Peyer's patch (tissue), 4 donors: Measurements from ENCODE around the gene POU2AF1. TPM values are rescaled to one million over a fixed set of nuclear protein-coding genes. Genes with fewer than 3 reads are reported as not detected.
"Not testable (repeated sequence)": the region's sequence is repeated elsewhere in the genome, so short reads cannot be mapped to it uniquely, and the experiment has no call there.

Experiments used
- DNase-seq, 3 donors: peaks; one replicate each; pipeline ENCODE4 v3.0.0-alpha.2; 2017 to 2019
- H3K27ac ChIP-seq, 4 donors: fragments of 200-600 bp; sonication (generic); one replicate each; pipeline ENCODE4 v1.5.1; 2016 to 2019
- H3K27me3 ChIP-seq, 2 donors: fragments of 200-600 bp; sonication (generic); one replicate each; pipeline ENCODE4 v1.5.1; 2019
- H3K36me3 ChIP-seq, 3 donors: fragments of 200-600 bp; sonication (generic); one replicate each; pipeline ENCODE4 v1.5.1; 2016 to 2019
- H3K4me1 ChIP-seq, 4 donors: fragments of 200-600 bp; sonication (generic); one replicate each; pipeline ENCODE4 v1.5.1; 2016 to 2019
- H3K4me3 ChIP-seq, 4 donors: fragments of 200-600 bp; sonication (generic); 1 replicate in 3 of 4; 2 replicates in 1 of 4; pipeline ENCODE4 v1.5.1; 2016 to 2019; ENCODE audit warnings: mild to moderate bottlenecking in 1 of 4
- H3K9me3 ChIP-seq, 4 donors: fragments of 200-600 bp; sonication (generic); one replicate each; pipeline ENCODE4 v1.5.1; 2016 to 2019; ENCODE audit warnings: mild to moderate bottlenecking in 1 of 4
- CTCF ChIP-seq, 6 experiments: fragments of 450-650 bp in 4 of 6; fragments of 200-600 bp in 2 of 6; sonication (generic) in 1 of 6; IDR thresholded peaks; one replicate each; pipeline ENCODE4 v1.5.1; 2017 to 2019; ENCODE audit warnings: antibody characterized with exemption in 6 of 6, mild to moderate bottlenecking in 3 of 6, moderate library complexity in 1 of 6
- POLR2A ChIP-seq, 2 donors: fragments of 450-650 bp; IDR thresholded peaks; one replicate each; pipeline ENCODE4 v1.5.1; 2017; ENCODE audit warnings: antibody characterized with exemption in 2 of 2, mild to moderate bottlenecking in 2 of 2, moderate library complexity in 2 of 2
- total RNA-seq, 4 donors: library from RNA; depleted of rRNA; stranded (reverse); fragments of >200 nt; gene quantifications; one replicate each; pipeline ENCODE4 v1.1.0, GENCODE V29; 2016

Gene POU2AF1
- total RNA-seq, 4 donors from 2014 or later = 5.0 to 33.0 (median 5.4) TPM

GRCh38 chr11:111320728-111321568 is 58.1 kb downstream of the POU2AF1 start:
- TF ChIP-seq CTCF (IDR thresholded peaks at IDR 0.05) = no peak
- peak in 2 of 3 donors; percentile 60 to 61 for DNase-seq
- H3K27ac ChIP-seq = peak overlapping the region in 2 of 4 donors; percentile 7 to 10

GRCh38 chr11:111320199-111320598 is 58.9 kb downstream of the POU2AF1 start:
- not testable (repeated sequence) for H3K27ac ChIP-seq, H3K36me3 ChIP-seq, H3K27me3 ChIP-seq, H3K9me3 ChIP-seq, DNase-seq, H3K4me1 ChIP-seq, H3K4me3 ChIP-seq

More at GRCh38 chr11:111320728-111321568, 58.1 kb downstream of the POU2AF1 start:
- no peaks in the 10 kb centered on the region for H3K9me3 ChIP-seq
- no peaks in the 10 kb centered on the region for H3K27me3 ChIP-seq
- H3K4me3 ChIP-seq = no peak overlapping the region
- H3K4me1 ChIP-seq = no peaks in the 10 kb centered on the region
- H3K36me3 ChIP-seq = no peaks in the 10 kb centered on the region

GRCh38 chr11:111319296-111319695 is 59.8 kb downstream of the POU2AF1 start:
- TF ChIP-seq CTCF (IDR thresholded peaks at IDR 0.05) (no peak), POLR2A (IDR thresholded peaks at IDR 0.05) (no peak)
- Histone ChIP-seq H3K4me3 (no peak overlapping the region), H3K36me3 (no peaks in the 10 kb centered on the region)

GRCh38 chr11:111312076-111312475 is 67.0 kb downstream of the POU2AF1 start:
- Histone ChIP-seq H3K9me3 (no peaks in the 10 kb centered on the region), H3K27me3 (no peaks in the 10 kb centered on the region), H3K4me3 (no peak overlapping the region), H3K27ac (no peak overlapping the region), H3K36me3 (no peaks in the 10 kb centered on the region), H3K4me1 (peaks cover 0 to 5% (median 0%) of the 10 kb centered on the region in 4 donors)
- DNase-seq = no peak
- TF ChIP-seq POLR2A (IDR thresholded peaks at IDR 0.05) = no peak
- TF ChIP-seq CTCF (IDR thresholded peaks at IDR 0.05) = no peak

More at GRCh38 chr11:111319296-111319695, 59.8 kb downstream of the POU2AF1 start:
- no peaks in the 10 kb centered on the region for H3K4me1 ChIP-seq
- no peaks in the 10 kb centered on the region for H3K27me3 ChIP-seq
- H3K27ac ChIP-seq = no peak overlapping the region
- no peaks in the 10 kb centered on the region for H3K9me3 ChIP-seq
- no peak for DNase-seq

- Histone ChIP-seq H3K9me3 (no peaks in the 10 kb centered on the region), H3K27ac (no peak overlapping the region), H3K4me1 (peaks cover 0 to 5% (median 0%) of the 10 kb centered on the region in 4 donors), H3K4me3 (no peak overlapping the region), H3K36me3 (no peaks in the 10 kb centered on the region), H3K27me3 (no peaks in the 10 kb centered on the region)
- no peak for TF ChIP-seq POLR2A (IDR thresholded peaks at IDR 0.05)
- TF ChIP-seq CTCF (IDR thresholded peaks at IDR 0.05) = no peak
- no peak for DNase-seq
Observed at GRCh38 chr11:111310723-111311122, 68.4 kb downstream of the POU2AF1 start.

- Histone ChIP-seq H3K4me1 (peaks cover 0 to 5% (median 0%) of the 10 kb centered on the region in 4 donors), H3K36me3 (no peaks in the 10 kb centered on the region), H3K27me3 (no peaks in the 10 kb centered on the region), H3K4me3 (no peak overlapping the region), H3K9me3 (no peaks in the 10 kb centered on the region), H3K27ac (no peak overlapping the region)
- TF ChIP-seq POLR2A (IDR thresholded peaks at IDR 0.05) (no peak), CTCF (IDR thresholded peaks at IDR 0.05) (no peak)
- no peak for DNase-seq
Observed at GRCh38 chr11:111310088-111310487, 69.0 kb downstream of the POU2AF1 start.
